K562 (cell line): Measurements from ENCODE around the gene SERTAD2. TPM values are rescaled to one million over a fixed set of nuclear protein-coding genes. Genes with fewer than 3 reads are reported as not detected.
A peak's percentile ranks its signal among the peaks of the same experiment; 100 is the strongest.

Experiments
- BCOR ChIP-seq: fragments of 450-650 bp; IDR thresholded peaks from 2 replicates; pipeline ENCODE4 v1.6.1; 2016
- HOXB6 ChIP-seq: fragments of 250-450 bp; sonication (Bioruptor Pico); IDR thresholded peaks from 2 replicates; pipeline ENCODE4 v1.5.1; 2022; ENCODE audit warnings: mild to moderate bottlenecking, borderline replicate concordance
- POLR2B ChIP-seq: fragments of 450-650 bp; IDR thresholded peaks from 2 replicates; pipeline ENCODE4 v1.6.1; 2018; ENCODE audit warnings: low read depth; ENCODE audit not compliant: partially characterized antibody
- RNF2 ChIP-seq: sonication (generic); IDR thresholded peaks from 2 replicates; pipeline ENCODE4 v1.6.1; 2016
- ZC3H4 ChIP-seq: sonication (generic); formaldehyde crosslinking; IDR thresholded peaks from 2 replicates; pipeline ENCODE4 v1.9.0; 2021; ENCODE audit warnings: missing genetic modification reagents, borderline replicate concordance
- ZNF133 ChIP-seq: fragments of 250-450 bp; sonication (Bioruptor Pico); IDR thresholded peaks from 2 replicates; pipeline ENCODE4 v1.4.0; 2020; ENCODE audit warnings: mild to moderate bottlenecking
- ZNF75A ChIP-seq: fragments of 450-650 bp; formaldehyde crosslinking; IDR thresholded peaks from 2 replicates; pipeline ENCODE4 v1.4.0; 2020; ENCODE audit warnings: mild to moderate bottlenecking
- ZNF764 ChIP-seq: fragments of 250-450 bp; sonication (Bioruptor Pico); IDR thresholded peaks from 2 replicates; pipeline ENCODE4 v1.4.0; 2020; ENCODE audit warnings: low read depth, mild to moderate bottlenecking, moderate library complexity
- polyA plus RNA-seq, 8 experiments: library from polyadenylated mRNA; depleted of rRNA in 4 of 8; stranded (reverse) in 5 of 8; unstranded in 3 of 8; fragments of >200 nt; fragmentation: Nextera tagmentation in 2 of 8; fragmentation: Illumina TruSeq in 1 of 8; extraction: Ambion mirVana in 2 of 8; extraction: Trizol in 1 of 8; gene quantifications; 2 replicates each; pipeline versions ENCODE4 v1.2.1 to v1.2.3, GENCODE V29; 2011 to 2014; ENCODE audit warnings: inconsistent platforms in 1 of 8, missing spikeins in 1 of 8
- total RNA-seq, 7 experiments: library from RNA; depleted of rRNA in 6 of 7; stranded (reverse); fragments of >200 nt in 6 of 7; fragmentation: Illumina TruSeq in 2 of 7; extraction: Trizol in 2 of 7; gene quantifications; 2 replicates each; pipeline versions ENCODE4 v1.2.1 to v1.2.3, GENCODE V29; 2011 to 2021; ENCODE audit warnings: low replicate concordance in 1 of 7
- TF ChIP-seq, protein P1 (sequence below): IDR thresholded peaks from 2 replicates; pipeline ENCODE4 v1.6.1; 2012; ENCODE audit warnings: low read depth, low read length, improper control_type of control experiment, borderline replicate concordance
- TF ChIP-seq, protein P2 (sequence below): sonication (generic); formaldehyde crosslinking; IDR thresholded peaks from 2 replicates; pipeline ENCODE4 v1.8.1; 2023; ENCODE audit warnings: mild to moderate bottlenecking, missing genetic modification reagents
- TF ChIP-seq, protein P3 (sequence below), 2 experiments: fragments of 450-650 bp in 1 of 2; sonication (generic) in 1 of 2; formaldehyde crosslinking in 1 of 2; IDR thresholded peaks; 2 replicates each; pipeline versions ENCODE4 v1.7.1 to v1.9.0; 2016 to 2022; ENCODE audit warnings: inconsistent platforms in 1 of 2, mild to moderate bottlenecking in 1 of 2, missing genetic modification reagents in 1 of 2
- TF ChIP-seq, protein P4 (sequence below): fragments of 450-650 bp; IDR thresholded peaks from 2 replicates; pipeline ENCODE4 v1.6.1; 2017; ENCODE audit warnings: mild to moderate bottlenecking, moderate library complexity

SERTAD2 gene
- total and polyA plus RNA-seq, 9 of the 15 experiments (the other 6 are each of a cell fraction or from before 2014, with no cell fraction given): 3.0 to 12.5 (median 6.1) TPM

DNA sequence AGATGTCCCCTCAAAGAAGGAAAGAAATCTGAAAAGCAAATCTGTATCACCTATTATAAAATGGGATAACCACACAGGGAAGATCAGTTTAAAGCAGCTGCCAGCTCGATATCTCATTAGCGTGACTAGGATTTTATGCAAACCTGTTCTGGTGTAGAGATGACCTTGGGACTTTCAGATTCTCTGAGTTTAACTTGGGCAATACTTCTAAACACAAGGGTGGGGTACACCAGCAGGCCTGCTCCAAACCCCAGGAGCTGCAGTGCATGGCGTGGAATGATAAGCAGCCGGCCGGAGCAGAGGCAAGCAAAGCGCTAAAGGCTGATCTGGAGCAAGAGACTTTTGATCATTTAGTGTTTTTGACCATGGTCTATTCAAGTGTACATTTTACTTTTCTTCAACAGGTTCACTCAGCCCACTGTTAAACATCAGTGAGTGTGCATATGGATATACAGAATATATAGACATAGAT lies 4.7 kb downstream of the SERTAD2 start (continued):
- TF ChIP-seq, protein P1, sequence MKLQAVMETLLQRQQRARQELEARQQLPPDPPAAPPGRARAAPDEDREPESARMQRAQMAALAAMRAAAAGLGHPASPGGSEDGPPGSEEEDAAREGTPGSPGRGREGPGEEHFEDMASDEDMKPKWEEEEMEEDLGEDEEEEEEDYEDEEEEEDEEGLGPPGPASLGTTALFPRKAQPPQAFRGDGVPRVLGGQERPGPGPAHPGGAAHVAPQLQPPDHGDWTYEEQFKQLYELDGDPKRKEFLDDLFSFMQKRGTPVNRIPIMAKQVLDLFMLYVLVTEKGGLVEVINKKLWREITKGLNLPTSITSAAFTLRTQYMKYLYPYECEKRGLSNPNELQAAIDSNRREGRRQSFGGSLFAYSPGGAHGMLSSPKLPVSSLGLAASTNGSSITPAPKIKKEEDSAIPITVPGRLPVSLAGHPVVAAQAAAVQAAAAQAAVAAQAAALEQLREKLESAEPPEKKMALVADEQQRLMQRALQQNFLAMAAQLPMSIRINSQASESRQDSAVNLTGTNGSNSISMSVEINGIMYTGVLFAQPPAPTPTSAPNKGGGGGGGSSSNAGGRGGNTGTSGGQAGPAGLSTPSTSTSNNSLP: no peak
- no peak for TF ChIP-seq ZNF133 (CRISPR knock-in tag)
- TF ChIP-seq, protein P2, sequence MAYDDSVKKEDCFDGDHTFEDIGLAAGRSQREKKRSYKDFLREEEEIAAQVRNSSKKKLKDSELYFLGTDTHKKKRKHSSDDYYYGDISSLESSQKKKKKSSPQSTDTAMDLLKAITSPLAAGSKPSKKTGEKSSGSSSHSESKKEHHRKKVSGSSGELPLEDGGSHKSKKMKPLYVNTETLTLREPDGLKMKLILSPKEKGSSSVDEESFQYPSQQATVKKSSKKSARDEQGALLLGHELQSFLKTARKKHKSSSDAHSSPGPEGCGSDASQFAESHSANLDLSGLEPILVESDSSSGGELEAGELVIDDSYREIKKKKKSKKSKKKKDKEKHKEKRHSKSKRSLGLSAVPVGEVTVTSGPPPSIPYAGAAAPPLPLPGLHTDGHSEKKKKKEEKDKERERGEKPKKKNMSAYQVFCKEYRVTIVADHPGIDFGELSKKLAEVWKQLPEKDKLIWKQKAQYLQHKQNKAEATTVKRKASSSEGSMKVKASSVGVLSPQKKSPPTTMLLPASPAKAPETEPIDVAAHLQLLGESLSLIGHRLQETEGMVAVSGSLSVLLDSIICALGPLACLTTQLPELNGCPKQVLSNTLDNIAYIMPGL: no peak
- TF ChIP-seq POLR2B: no peak
- no peak for TF ChIP-seq ZC3H4 (CRISPR knock-in tag)
- TF ChIP-seq RNF2: 0 out of 2 replicates have a peak, but pooled peaks have one; percentile 40
- TF ChIP-seq, protein P3, sequence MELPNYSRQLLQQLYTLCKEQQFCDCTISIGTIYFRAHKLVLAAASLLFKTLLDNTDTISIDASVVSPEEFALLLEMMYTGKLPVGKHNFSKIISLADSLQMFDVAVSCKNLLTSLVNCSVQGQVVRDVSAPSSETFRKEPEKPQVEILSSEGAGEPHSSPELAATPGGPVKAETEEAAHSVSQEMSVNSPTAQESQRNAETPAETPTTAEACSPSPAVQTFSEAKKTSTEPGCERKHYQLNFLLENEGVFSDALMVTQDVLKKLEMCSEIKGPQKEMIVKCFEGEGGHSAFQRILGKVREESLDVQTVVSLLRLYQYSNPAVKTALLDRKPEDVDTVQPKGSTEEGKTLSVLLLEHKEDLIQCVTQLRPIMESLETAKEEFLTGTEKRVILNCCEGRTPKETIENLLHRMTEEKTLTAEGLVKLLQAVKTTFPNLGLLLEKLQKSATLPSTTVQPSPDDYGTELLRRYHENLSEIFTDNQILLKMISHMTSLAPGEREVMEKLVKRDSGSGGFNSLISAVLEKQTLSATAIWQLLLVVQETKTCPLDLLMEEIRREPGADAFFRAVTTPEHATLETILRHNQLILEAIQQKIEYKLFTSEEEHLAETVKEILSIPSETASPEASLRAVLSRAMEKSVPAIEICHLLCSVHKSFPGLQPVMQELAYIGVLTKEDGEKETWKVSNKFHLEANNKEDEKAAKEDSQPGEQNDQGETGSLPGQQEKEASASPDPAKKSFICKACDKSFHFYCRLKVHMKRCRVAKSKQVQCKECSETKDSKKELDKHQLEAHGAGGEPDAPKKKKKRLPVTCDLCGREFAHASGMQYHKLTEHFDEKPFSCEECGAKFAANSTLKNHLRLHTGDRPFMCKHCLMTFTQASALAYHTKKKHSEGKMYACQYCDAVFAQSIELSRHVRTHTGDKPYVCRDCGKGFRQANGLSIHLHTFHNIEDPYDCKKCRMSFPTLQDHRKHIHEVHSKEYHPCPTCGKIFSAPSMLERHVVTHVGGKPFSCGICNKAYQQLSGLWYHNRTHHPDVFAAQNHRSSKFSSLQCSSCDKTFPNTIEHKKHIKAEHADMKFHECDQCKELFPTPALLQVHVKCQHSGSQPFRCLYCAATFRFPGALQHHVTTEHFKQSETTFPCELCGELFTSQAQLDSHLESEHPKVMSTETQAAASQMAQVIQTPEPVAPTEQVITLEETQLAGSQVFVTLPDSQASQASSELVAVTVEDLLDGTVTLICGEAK (IDR thresholded peaks at IDR 0.05): no peak
- TF ChIP-seq, protein P3 (CRISPR knock-in tag; IDR thresholded peaks at IDR 0.05): no peak
- TF ChIP-seq BCOR: peak; percentile 71; the same call in 1 of the 2 replicates
- TF ChIP-seq ZNF75A (CRISPR knock-in tag): no peak
- no peak for TF ChIP-seq ZNF764 (CRISPR knock-in tag)
- TF ChIP-seq HOXB6: no peak
- TF ChIP-seq, protein P4, sequence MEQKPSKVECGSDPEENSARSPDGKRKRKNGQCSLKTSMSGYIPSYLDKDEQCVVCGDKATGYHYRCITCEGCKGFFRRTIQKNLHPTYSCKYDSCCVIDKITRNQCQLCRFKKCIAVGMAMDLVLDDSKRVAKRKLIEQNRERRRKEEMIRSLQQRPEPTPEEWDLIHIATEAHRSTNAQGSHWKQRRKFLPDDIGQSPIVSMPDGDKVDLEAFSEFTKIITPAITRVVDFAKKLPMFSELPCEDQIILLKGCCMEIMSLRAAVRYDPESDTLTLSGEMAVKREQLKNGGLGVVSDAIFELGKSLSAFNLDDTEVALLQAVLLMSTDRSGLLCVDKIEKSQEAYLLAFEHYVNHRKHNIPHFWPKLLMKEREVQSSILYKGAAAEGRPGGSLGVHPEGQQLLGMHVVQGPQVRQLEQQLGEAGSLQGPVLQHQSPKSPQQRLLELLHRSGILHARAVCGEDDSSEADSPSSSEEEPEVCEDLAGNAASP: no peak
